Measurements from ENCODE around the gene GPHN. TPM values are rescaled to one million over a fixed set of nuclear protein-coding genes. Genes with fewer than 3 reads are reported as not detected.

GPHN gene
- total and polyA plus RNA-seq, 2 of the 8 experiments (the other 6 are each of a cell fraction or from before 2014, with no cell fraction given): 6.0 to 16.0 TPM

- Histone ChIP-seq H3K27me3 (replicated peaks in 1 of 4; ENCODE audit: control insufficient read depth in 3 of 4, extremely low read depth in 1 of 4, insufficient read depth in 3 of 4, low read length in 3 of 4) (no peaks in the 10 kb centered on the region), H2BK120ac (replicated peaks; ENCODE audit: low read depth, low read length) (no peak overlapping the region), H4K91ac (replicated peaks; ENCODE audit: insufficient read length, low read length) (no peak overlapping the region), H3K4ac (replicated peaks; ENCODE audit: insufficient read length, low read depth, low read length) (no peak overlapping the region), H3K23me2 (ENCODE audit: low read depth, low read length) (no peaks in the 10 kb centered on the region), H4K5ac (ENCODE audit: insufficient read length, low read depth, low read length) (no peak overlapping the region), H3K79me1 (ENCODE audit: low read depth, low read length) (no peaks in the 10 kb centered on the region; the same call in 1 of the 2 replicates), H4K20me1 (replicated peaks in 1 of 2; ENCODE audit: control insufficient read depth in 1 of 2, insufficient read depth in 2 of 2, low read length in 2 of 2) (no peaks in the 10 kb centered on the region), H3K4me2 (ENCODE audit: insufficient read depth in 1 of 2, low read depth in 2 of 2, low read length in 2 of 2) (no peak overlapping the region), H3K36me3 (ENCODE audit: control insufficient read depth in 2 of 4, insufficient read depth in 4 of 4, low read length in 3 of 4) (peaks cover 0 to 5% (median 0%) of the 10 kb centered on the region in 4 experiments; a peak in 2 of 8 replicates), H3K4me1 (replicated peaks in 1 of 4; ENCODE audit: control insufficient read depth in 3 of 4, insufficient read depth in 4 of 4, low read length in 3 of 4) (no peaks in the 10 kb centered on the region), H3K9me3 (ENCODE audit: insufficient read depth in 2 of 2, low read depth in 1 of 2, low read length in 1 of 2) (peaks cover 11 to 13% of the 10 kb centered on the region in 2 experiments; a peak in 3 of 4 replicates), H3K14ac (ENCODE audit: insufficient read length) (no peak overlapping the region), H2BK5ac (ENCODE audit: low read depth, low read length) (no peak overlapping the region), H2BK12ac (ENCODE audit: low read depth, low read length) (no peak overlapping the region), H3K56ac (replicated peaks; ENCODE audit: insufficient read length, low read depth, low read length) (no peak overlapping the region), H3K18ac (ENCODE audit: extremely low read depth, low read length) (no peak overlapping the region), H3K9ac (replicated peaks in 1 of 4; ENCODE audit: extremely low read depth in 1 of 4, low read depth in 3 of 4, low read length in 3 of 4) (no peak overlapping the region), H2BK20ac (ENCODE audit: low read length) (no peak overlapping the region), H3K23ac (ENCODE audit: insufficient read length) (no peak overlapping the region), H3K4me3 (ENCODE audit: extremely low read depth in 1 of 4, insufficient read depth in 2 of 4, low read depth in 3 of 4, low read length in 4 of 4) (no peak overlapping the region), H3K79me2 (ENCODE audit: control insufficient read depth in 1 of 2, insufficient read depth in 2 of 2, low read length in 2 of 2) (no peaks in the 10 kb centered on the region), H2BK15ac (ENCODE audit: low read length) (no peak overlapping the region), H2AK5ac (ENCODE audit: low read depth, low read length) (no peak overlapping the region), H4K8ac (ENCODE audit: extremely low read depth, insufficient read depth, low read length) (peak overlapping the region; percentile 46; the same call in 1 of the 2 replicates), H3K27ac (ENCODE audit: low read depth, low read length) (no peak overlapping the region), H2AFZ (ENCODE audit: low read length) (no peak overlapping the region)
- FAIRE-seq (no peak), DNase-seq (ENCODE audit: low read depth in 1 of 2, low spot score in 2 of 2) (no peak)
- 92% methylated on average over 4 of the region's 4 CpGs; no CpG with 5 or more reads in 1 of the 2 experiments for WGBS, 2 experiments (ENCODE audit: extremely low coverage in 1 of 2, insufficient coverage in 1 of 2, insufficient read length in 1 of 2, insufficient replicate concordance in 2 of 2, low coverage in 1 of 2, low lambda C conversion rate in 2 of 2, missing lambda C conversion rate in 1 of 2)
- TF ChIP-seq TBP (IDR thresholded peaks at IDR 0.05; ENCODE audit: low read depth, low read length) (no peak), CBX5 (IDR thresholded peaks at IDR 0.05; ENCODE audit: low read depth, low read length) (no peak), RBBP5 (IDR thresholded peaks at IDR 0.05; ENCODE audit: borderline replicate concordance, low read depth, low read length) (no peak), EZH2 (IDR thresholded peaks at IDR 0.05; ENCODE audit: low read depth, low read length, severe bottlenecking) (no peak), TAF1 (IDR thresholded peaks at IDR 0.05; ENCODE audit: low read depth, low read length) (no peak), KDM4A (IDR thresholded peaks at IDR 0.05; ENCODE audit: low read depth, low read length, severe bottlenecking) (no peak), CHD1 (IDR thresholded peaks at IDR 0.05; ENCODE audit: low read depth, low read length) (no peak), CHD2 (IDR thresholded peaks at IDR 0.05; ENCODE audit: low read length) (no peak), TCF12 (IDR thresholded peaks at IDR 0.05; ENCODE audit: low read depth, low read length) (no peak), RAD21 (IDR thresholded peaks at IDR 0.05 in 1 of 2, conservative IDR thresholded peaks at IDR 0.05 in 1 of 2; ENCODE audit: low read depth in 2 of 2, low read length in 2 of 2) (no peak), JUN (IDR thresholded peaks at IDR 0.05; ENCODE audit: low read depth, low read length) (no peak)
- TF ChIP-seq, protein P1, sequence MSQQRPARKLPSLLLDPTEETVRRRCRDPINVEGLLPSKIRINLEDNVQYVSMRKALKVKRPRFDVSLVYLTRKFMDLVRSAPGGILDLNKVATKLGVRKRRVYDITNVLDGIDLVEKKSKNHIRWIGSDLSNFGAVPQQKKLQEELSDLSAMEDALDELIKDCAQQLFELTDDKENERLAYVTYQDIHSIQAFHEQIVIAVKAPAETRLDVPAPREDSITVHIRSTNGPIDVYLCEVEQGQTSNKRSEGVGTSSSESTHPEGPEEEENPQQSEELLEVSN (IDR thresholded peaks at IDR 0.05): no peak
- ChIA-PET POLR2A (ENCODE audit: partially characterized antibody) (no interaction called here), CTCF (ENCODE audit: partially characterized antibody) (interaction anchor here (1.7 kb wide), 1 partner anchor 317 kb away, joined by 3 read pairs; no protein-coding TSS in a partner anchor)
Measured at GRCh38 chr14:66802962-66803361, 295.0 kb downstream of the GPHN start.

Data from H1 (cell line).